SK-N-SH treated with all-trans-retinoic acid at 6 μM for 48 hours (cell line): ENCODE measurements around the gene CRYGA.

Experiments used
- RARB ChIP-seq: fragments of 250-450 bp; sonication (Bioruptor Pico); IDR thresholded peaks from 2 replicates; pipeline ENCODE4 v1.8.0; 2021; ENCODE audit warnings: mild to moderate bottlenecking, moderate library complexity
- TSHZ2 ChIP-seq: fragments of 250-450 bp; sonication (Bioruptor Pico); IDR thresholded peaks from 2 replicates; pipeline ENCODE4 v1.5.0; 2020; ENCODE audit warnings: mild to moderate bottlenecking, moderate library complexity
- ZNF70 ChIP-seq: fragments of 450-650 bp; formaldehyde crosslinking; IDR thresholded peaks from 2 replicates; pipeline ENCODE4 v1.5.0; 2020; ENCODE audit warnings: mild to moderate bottlenecking, moderate library complexity
- TF ChIP-seq, protein P1 (sequence below): fragments of 250-450 bp; sonication (Bioruptor Pico); IDR thresholded peaks from 2 replicates; pipeline ENCODE4 v1.8.0; 2021; ENCODE audit warnings: low read depth, mild to moderate bottlenecking, moderate library complexity, borderline replicate concordance

- no peak for TF ChIP-seq RARB (CRISPR knock-in tag)
- no peak for TF ChIP-seq TSHZ2
- no peak for TF ChIP-seq ZNF70
- TF ChIP-seq, protein P1, sequence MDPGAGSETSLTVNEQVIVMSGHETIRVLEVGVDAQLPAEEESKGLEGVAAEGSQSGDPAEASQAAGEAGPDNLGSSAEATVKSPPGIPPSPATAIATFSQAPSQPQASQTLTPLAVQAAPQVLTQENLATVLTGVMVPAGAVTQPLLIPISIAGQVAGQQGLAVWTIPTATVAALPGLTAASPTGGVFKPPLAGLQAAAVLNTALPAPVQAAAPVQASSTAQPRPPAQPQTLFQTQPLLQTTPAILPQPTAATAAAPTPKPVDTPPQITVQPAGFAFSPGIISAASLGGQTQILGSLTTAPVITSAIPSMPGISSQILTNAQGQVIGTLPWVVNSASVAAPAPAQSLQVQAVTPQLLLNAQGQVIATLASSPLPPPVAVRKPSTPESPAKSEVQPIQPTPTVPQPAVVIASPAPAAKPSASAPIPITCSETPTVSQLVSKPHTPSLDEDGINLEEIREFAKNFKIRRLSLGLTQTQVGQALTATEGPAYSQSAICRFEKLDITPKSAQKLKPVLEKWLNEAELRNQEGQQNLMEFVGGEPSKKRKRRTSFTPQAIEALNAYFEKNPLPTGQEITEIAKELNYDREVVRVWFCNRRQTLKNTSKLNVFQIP (CRISPR knock-in tag), result no peak
These were observed 17.4 kb downstream of the CRYGA start, which contains the start of gene CRYGB for GRCh38 chr2:208146006-208146405.
